ENCODE measurements around the gene FBXW11. TPM values are rescaled to one million over a fixed set of nuclear protein-coding genes. Genes with fewer than 3 reads are reported as not detected.

FBXW11 gene
- total and polyA plus RNA-seq, 10 of the 15 experiments (the other 5 are each of a cell fraction or from before 2014, with no cell fraction given), result 4.3 to 61.5 (median 40.0) TPM

DNA sequence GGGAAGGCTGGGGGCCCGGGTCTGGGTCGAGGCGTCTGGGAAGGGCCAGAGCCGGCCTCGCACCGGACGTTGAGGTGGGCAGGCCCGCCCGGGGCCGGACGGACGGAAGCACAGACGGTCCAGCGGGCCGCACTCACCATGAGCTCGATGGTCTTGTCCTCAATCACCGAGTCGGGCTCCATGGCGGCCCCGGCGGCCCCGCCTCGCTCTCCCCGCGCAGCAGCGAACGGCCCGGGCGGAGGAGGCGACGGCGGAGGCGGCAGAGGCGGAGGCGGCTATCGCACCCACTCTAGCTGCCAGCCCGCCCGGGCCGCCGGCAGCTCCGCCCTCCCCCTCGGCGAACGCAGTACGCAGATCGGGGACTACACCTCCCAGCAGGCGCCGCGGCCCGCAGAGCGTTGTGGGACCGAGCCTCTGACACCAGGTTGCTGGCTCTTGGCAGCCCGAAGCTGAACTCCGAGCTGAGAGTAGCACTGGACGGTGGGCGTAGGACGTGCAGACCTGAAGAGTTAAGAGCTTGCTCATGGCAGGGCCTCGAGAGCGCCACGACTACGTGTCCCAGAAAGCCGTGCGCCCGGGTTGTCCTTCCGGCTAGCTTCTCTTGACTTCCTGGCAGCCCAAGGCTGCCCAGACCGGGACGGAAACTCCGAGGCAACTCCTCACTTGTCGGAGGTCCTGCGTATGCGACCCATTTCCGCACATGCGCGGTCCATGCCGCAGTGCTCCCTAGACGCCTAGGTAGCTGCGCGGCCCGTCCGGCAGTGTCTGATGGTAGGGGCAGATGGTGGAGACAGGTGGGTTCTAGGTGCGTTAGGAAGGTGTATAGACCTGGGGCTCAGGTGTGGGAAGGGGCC lies at the start of gene FBXW11 (continued):
- TF ChIP-seq, protein P1, sequence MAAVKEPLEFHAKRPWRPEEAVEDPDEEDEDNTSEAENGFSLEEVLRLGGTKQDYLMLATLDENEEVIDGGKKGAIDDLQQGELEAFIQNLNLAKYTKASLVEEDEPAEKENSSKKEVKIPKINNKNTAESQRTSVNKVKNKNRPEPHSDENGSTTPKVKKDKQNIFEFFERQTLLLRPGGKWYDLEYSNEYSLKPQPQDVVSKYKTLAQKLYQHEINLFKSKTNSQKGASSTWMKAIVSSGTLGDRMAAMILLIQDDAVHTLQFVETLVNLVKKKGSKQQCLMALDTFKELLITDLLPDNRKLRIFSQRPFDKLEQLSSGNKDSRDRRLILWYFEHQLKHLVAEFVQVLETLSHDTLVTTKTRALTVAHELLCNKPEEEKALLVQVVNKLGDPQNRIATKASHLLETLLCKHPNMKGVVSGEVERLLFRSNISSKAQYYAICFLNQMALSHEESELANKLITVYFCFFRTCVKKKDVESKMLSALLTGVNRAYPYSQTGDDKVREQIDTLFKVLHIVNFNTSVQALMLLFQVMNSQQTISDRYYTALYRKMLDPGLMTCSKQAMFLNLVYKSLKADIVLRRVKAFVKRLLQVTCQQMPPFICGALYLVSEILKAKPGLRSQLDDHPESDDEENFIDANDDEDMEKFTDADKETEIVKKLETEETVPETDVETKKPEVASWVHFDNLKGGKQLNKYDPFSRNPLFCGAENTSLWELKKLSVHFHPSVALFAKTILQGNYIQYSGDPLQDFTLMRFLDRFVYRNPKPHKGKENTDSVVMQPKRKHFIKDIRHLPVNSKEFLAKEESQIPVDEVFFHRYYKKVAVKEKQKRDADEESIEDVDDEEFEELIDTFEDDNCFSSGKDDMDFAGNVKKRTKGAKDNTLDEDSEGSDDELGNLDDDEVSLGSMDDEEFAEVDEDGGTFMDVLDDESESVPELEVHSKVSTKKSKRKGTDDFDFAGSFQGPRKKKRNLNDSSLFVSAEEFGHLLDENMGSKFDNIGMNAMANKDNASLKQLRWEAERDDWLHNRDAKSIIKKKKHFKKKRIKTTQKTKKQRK (IDR thresholded peaks at IDR 0.05; ENCODE audit: low read depth, low read length), result no peak
- TF ChIP-seq, protein P2, sequence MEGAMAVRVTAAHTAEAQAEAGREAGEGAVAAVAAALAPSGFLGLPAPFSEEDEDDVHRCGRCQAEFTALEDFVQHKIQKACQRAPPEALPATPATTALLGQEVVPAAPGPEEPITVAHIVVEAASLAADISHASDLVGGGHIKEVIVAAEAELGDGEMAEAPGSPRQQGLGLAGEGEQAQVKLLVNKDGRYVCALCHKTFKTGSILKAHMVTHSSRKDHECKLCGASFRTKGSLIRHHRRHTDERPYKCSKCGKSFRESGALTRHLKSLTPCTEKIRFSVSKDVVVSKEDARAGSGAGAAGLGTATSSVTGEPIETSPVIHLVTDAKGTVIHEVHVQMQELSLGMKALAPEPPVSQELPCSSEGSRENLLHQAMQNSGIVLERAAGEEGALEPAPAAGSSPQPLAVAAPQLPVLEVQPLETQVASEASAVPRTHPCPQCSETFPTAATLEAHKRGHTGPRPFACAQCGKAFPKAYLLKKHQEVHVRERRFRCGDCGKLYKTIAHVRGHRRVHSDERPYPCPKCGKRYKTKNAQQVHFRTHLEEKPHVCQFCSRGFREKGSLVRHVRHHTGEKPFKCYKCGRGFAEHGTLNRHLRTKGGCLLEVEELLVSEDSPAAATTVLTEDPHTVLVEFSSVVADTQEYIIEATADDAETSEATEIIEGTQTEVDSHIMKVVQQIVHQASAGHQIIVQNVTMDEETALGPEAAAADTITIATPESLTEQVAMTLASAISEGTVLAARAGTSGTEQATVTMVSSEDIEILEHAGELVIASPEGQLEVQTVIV (IDR thresholded peaks at IDR 0.05; ENCODE audit: borderline replicate concordance, partially characterized antibody), result peak; percentile 38
- TF ChIP-seq, protein P3, sequence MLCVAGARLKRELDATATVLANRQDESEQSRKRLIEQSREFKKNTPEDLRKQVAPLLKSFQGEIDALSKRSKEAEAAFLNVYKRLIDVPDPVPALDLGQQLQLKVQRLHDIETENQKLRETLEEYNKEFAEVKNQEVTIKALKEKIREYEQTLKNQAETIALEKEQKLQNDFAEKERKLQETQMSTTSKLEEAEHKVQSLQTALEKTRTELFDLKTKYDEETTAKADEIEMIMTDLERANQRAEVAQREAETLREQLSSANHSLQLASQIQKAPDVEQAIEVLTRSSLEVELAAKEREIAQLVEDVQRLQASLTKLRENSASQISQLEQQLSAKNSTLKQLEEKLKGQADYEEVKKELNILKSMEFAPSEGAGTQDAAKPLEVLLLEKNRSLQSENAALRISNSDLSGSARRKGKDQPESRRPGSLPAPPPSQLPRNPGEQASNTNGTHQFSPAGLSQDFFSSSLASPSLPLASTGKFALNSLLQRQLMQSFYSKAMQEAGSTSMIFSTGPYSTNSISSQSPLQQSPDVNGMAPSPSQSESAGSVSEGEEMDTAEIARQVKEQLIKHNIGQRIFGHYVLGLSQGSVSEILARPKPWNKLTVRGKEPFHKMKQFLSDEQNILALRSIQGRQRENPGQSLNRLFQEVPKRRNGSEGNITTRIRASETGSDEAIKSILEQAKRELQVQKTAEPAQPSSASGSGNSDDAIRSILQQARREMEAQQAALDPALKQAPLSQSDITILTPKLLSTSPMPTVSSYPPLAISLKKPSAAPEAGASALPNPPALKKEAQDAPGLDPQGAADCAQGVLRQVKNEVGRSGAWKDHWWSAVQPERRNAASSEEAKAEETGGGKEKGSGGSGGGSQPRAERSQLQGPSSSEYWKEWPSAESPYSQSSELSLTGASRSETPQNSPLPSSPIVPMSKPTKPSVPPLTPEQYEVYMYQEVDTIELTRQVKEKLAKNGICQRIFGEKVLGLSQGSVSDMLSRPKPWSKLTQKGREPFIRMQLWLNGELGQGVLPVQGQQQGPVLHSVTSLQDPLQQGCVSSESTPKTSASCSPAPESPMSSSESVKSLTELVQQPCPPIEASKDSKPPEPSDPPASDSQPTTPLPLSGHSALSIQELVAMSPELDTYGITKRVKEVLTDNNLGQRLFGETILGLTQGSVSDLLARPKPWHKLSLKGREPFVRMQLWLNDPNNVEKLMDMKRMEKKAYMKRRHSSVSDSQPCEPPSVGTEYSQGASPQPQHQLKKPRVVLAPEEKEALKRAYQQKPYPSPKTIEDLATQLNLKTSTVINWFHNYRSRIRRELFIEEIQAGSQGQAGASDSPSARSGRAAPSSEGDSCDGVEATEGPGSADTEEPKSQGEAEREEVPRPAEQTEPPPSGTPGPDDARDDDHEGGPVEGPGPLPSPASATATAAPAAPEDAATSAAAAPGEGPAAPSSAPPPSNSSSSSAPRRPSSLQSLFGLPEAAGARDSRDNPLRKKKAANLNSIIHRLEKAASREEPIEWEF (IDR thresholded peaks at IDR 0.05; ENCODE audit: insufficient replicate concordance, low read depth, low read length), result no peak
- TF ChIP-seq, protein P4, sequence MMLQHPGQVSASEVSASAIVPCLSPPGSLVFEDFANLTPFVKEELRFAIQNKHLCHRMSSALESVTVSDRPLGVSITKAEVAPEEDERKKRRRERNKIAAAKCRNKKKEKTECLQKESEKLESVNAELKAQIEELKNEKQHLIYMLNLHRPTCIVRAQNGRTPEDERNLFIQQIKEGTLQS (IDR thresholded peaks at IDR 0.05; ENCODE audit: borderline replicate concordance, extremely low read depth, low read depth, low read length), result 0 out of 2 replicates have a peak, but pooled peaks have one; percentile 10
- TF ChIP-seq EZH2 (IDR thresholded peaks at IDR 0.05; ENCODE audit: borderline replicate concordance, control insufficient read depth, low read depth, low read length) (no peak), MXI1 (IDR thresholded peaks at IDR 0.05; ENCODE audit: low read depth, low read length) (0 out of 2 replicates have a peak, but pooled peaks have one; percentile 5), NR2F1 (conservative IDR thresholded peaks at IDR 0.05) (peak; percentile 47), ZBED1 (IDR thresholded peaks at IDR 0.05; ENCODE audit: borderline replicate concordance) (no peak), BHLHE40 (IDR thresholded peaks at IDR 0.05; ENCODE audit: borderline replicate concordance in 1 of 2, low read depth in 2 of 2, low read length in 1 of 2) (peak in 1 of 2 experiments; percentile 68; a peak in 1 of 4 replicates), SREBF1 (IDR thresholded peaks at IDR 0.05; ENCODE audit: low read length) (peak; percentile 59), BACH1 (IDR thresholded peaks at IDR 0.05; ENCODE audit: borderline replicate concordance) (peak; percentile 60; the same call in 1 of the 2 replicates)
- TF ChIP-seq, protein P5, sequence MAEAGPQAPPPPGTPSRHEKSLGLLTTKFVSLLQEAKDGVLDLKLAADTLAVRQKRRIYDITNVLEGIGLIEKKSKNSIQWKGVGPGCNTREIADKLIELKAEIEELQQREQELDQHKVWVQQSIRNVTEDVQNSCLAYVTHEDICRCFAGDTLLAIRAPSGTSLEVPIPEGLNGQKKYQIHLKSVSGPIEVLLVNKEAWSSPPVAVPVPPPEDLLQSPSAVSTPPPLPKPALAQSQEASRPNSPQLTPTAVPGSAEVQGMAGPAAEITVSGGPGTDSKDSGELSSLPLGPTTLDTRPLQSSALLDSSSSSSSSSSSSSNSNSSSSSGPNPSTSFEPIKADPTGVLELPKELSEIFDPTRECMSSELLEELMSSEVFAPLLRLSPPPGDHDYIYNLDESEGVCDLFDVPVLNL (IDR thresholded peaks at IDR 0.05; ENCODE audit: low read depth, low read length), result no peak; the same call in 1 of the 2 replicates
